Keratinocyte (primary cell): ENCODE measurements around the gene SNTG2. TPM values are rescaled to one million over a fixed set of nuclear protein-coding genes. Genes with fewer than 3 reads are reported as not detected.

ENCODE experiments used
- DNase-seq: peaks from one replicate; pipeline ENCODE4 v3.0.0-alpha.2; 2011; ENCODE audit warnings: low read depth, missing footprints, low spot score
- FAIRE-seq: peaks from 2 replicates; lab custom pipeline; 2011; peaks lifted over from hg19 to GRCh38; lab: Jason Lieb, UNC
- H2AFZ ChIP-seq: 2 replicates; pipeline ENCODE4 v1.6.0; 2012; ENCODE audit warnings: low read length, control low read depth, inconsistent platforms; ENCODE audit not compliant: control insufficient read depth
- H3K27ac ChIP-seq: 2 replicates; pipeline ENCODE4 v1.5.1; 2011; ENCODE audit warnings: low read length; ENCODE audit not compliant: control insufficient read depth, insufficient read depth
- H3K27me3 ChIP-seq: 3 replicates; pipeline ENCODE4 v1.6.0; 2011; ENCODE audit warnings: low read length; ENCODE audit not compliant: control insufficient read depth, insufficient read depth; ENCODE audit errors: extremely low read depth
- H3K36me3 ChIP-seq, 2 experiments: 2 replicates in 1 of 2; 3 replicates in 1 of 2; pipeline ENCODE4 v1.5.1; 2011; ENCODE audit warnings: low read length in 2 of 2, mild to moderate bottlenecking in 1 of 2; ENCODE audit not compliant: control insufficient read depth in 2 of 2, insufficient read depth in 2 of 2; ENCODE audit errors: extremely low read depth in 1 of 2
- H3K4me1 ChIP-seq: 3 replicates; pipeline ENCODE4 v1.5.1; 2011; ENCODE audit warnings: low read length; ENCODE audit not compliant: control insufficient read depth, insufficient read depth; ENCODE audit errors: extremely low read depth
- H3K4me2 ChIP-seq: 3 replicates; pipeline ENCODE4 v1.6.0; 2011; ENCODE audit warnings: low read depth, low read length; ENCODE audit not compliant: control insufficient read depth, insufficient read depth; ENCODE audit errors: extremely low read depth
- H3K4me3 ChIP-seq, 3 experiments: fragments of 200-600 bp in 1 of 3; sonication (generic) in 1 of 3; 2 replicates in 2 of 3; 3 replicates in 1 of 3; pipeline ENCODE4 v1.5.1; 2011 to 2016; ENCODE audit warnings: low read length in 3 of 3, mild to moderate bottlenecking in 3 of 3, control low read depth in 2 of 3, inconsistent platforms in 1 of 3, low read depth in 1 of 3, mixed read lengths in 1 of 3, mixed run types in 1 of 3, moderate library complexity in 1 of 3; ENCODE audit not compliant: control insufficient read depth in 2 of 3, insufficient read depth in 2 of 3; ENCODE audit errors: extremely low read depth in 1 of 3
- H3K79me2 ChIP-seq: 2 replicates; pipeline ENCODE4 v1.6.0; 2012; ENCODE audit warnings: low read length; ENCODE audit not compliant: control insufficient read depth, insufficient read depth
- H3K9ac ChIP-seq: 3 replicates; pipeline ENCODE4 v1.6.0; 2011; ENCODE audit warnings: low read length; ENCODE audit not compliant: control insufficient read depth, insufficient read depth; ENCODE audit errors: extremely low read depth
- H3K9me1 ChIP-seq: 3 replicates; pipeline ENCODE4 v1.6.0; 2011; ENCODE audit warnings: low read length; ENCODE audit not compliant: control insufficient read depth, insufficient read depth; ENCODE audit errors: extremely low read depth
- H3K9me3 ChIP-seq: 2 replicates; pipeline ENCODE4 v1.5.1; 2012; ENCODE audit warnings: low read depth, low read length; ENCODE audit not compliant: control insufficient read depth
- H4K20me1 ChIP-seq: 3 replicates; pipeline ENCODE4 v1.6.0; 2011; ENCODE audit warnings: low read length; ENCODE audit not compliant: control insufficient read depth, insufficient read depth; ENCODE audit errors: extremely low read depth
- EZH2 ChIP-seq: IDR thresholded peaks from one replicate; pipeline ENCODE4 v1.6.1; 2012; ENCODE audit warnings: inconsistent platforms, mild to moderate bottlenecking, low read length, moderate library complexity
- dilution Hi-C: fragments of 300-500 bp; cut with MboI; formaldehyde crosslinking; loops from one replicate; pipeline ENCODE4 v1.7.0; 2020; ENCODE audit warnings: low sequenced_read_pairs; ENCODE audit not compliant: extremely low pct_ligation_motif_present
- polyA plus RNA-seq, 5 experiments: library from polyadenylated mRNA; depleted of rRNA in 3 of 5; stranded (reverse) in 3 of 5; stranded (forward) in 1 of 5; unstranded in 1 of 5; fragments of >200 nt; gene quantifications; 1 replicate in 1 of 5; 2 replicates in 3 of 5; 3 replicates in 1 of 5; pipeline versions ENCODE4 v1.2.1 to v1.2.3, GENCODE V29; 2011 to 2012; ENCODE audit warnings: missing spikeins in 2 of 5, low read depth in 1 of 5, low replicate concordance in 1 of 5
- TF ChIP-seq, protein P1 (sequence below), 3 experiments: IDR thresholded peaks in 1 of 3; conservative IDR thresholded peaks in 1 of 3; optimal IDR thresholded peaks in 1 of 3; 2 replicates in 2 of 3; 3 replicates in 1 of 3; pipeline versions ENCODE3 to v1.5.1; 2011; ENCODE audit warnings: low read length in 3 of 3, mild to moderate bottlenecking in 3 of 3, moderate library complexity in 2 of 3, control low read depth in 1 of 3, inconsistent platforms in 1 of 3; ENCODE audit not compliant: insufficient read depth in 2 of 3; ENCODE audit errors: extremely low read depth in 1 of 3

SNTG2 gene
- polyA plus RNA-seq, 1 donor (not counting 4 experiments of a cell fraction or from before 2014, with no cell fraction given), result not detected

DNA sequence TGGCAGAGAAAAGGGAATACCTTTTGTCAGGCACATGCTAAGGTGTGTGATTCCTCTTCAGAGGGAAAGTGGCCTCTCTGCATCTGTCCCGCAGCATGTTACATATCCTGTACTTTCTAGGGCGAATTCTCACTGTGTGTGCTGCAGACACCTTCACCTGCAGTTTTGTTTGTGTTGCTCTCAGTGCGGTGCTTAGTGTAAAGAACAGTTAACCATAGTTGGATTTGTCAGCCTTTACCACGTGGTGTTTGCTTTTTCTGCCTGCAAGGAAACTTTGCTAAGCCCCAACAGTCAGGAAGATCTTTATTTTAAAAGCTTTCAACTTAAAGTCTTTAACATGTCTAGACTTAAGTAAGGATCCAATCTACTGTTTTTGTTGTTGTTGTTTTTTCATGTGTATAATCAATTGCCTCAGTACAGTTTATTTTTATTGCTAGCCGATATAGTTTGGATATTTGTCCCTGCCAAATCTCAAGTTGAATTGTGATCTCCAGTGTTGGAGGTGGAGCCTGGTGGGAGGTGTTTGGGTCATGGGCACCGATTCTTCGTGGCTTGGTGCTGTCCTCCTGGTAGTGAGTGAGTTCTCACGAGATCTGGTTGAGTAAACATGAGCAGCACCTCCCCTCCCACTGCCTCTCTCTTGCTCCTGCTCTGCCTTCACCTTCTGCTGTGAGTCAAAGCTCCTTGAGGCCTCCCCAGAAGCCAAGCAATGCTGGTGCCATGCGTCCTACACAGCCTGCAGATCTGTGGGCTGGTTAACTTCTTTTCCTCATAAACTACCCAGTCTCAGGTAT, 90.6 kb downstream of the SNTG2 start:
- DNase-seq (no peak), FAIRE-seq (no peak)
- dilution Hi-C loops, result no loop called here
- Histone ChIP-seq H3K9ac (no peak overlapping the region), H3K9me3 (no peaks in the 10 kb centered on the region), H3K4me2 (no peak overlapping the region), H3K27ac (no peak overlapping the region), H3K4me1 (no peaks in the 10 kb centered on the region), H4K20me1 (no peaks in the 10 kb centered on the region), H2AFZ (no peak overlapping the region), H3K79me2 (no peaks in the 10 kb centered on the region), H3K27me3 (no peaks in the 10 kb centered on the region), H3K9me1 (no peaks in the 10 kb centered on the region), H3K36me3 (no peaks in the 10 kb centered on the region), H3K4me3 (no peak overlapping the region)
- TF ChIP-seq, protein P1, sequence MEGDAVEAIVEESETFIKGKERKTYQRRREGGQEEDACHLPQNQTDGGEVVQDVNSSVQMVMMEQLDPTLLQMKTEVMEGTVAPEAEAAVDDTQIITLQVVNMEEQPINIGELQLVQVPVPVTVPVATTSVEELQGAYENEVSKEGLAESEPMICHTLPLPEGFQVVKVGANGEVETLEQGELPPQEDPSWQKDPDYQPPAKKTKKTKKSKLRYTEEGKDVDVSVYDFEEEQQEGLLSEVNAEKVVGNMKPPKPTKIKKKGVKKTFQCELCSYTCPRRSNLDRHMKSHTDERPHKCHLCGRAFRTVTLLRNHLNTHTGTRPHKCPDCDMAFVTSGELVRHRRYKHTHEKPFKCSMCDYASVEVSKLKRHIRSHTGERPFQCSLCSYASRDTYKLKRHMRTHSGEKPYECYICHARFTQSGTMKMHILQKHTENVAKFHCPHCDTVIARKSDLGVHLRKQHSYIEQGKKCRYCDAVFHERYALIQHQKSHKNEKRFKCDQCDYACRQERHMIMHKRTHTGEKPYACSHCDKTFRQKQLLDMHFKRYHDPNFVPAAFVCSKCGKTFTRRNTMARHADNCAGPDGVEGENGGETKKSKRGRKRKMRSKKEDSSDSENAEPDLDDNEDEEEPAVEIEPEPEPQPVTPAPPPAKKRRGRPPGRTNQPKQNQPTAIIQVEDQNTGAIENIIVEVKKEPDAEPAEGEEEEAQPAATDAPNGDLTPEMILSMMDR (optimal IDR thresholded peaks at IDR 0.05 in 1 of 3, IDR thresholded peaks at IDR 0.05 in 1 of 3, conservative IDR thresholded peaks at IDR 0.05 in 1 of 3; ENCODE audit: extremely low read depth in 1 of 3, insufficient read depth in 2 of 3, low read length in 3 of 3), result no peak
- TF ChIP-seq EZH2, result no peak

DNA sequence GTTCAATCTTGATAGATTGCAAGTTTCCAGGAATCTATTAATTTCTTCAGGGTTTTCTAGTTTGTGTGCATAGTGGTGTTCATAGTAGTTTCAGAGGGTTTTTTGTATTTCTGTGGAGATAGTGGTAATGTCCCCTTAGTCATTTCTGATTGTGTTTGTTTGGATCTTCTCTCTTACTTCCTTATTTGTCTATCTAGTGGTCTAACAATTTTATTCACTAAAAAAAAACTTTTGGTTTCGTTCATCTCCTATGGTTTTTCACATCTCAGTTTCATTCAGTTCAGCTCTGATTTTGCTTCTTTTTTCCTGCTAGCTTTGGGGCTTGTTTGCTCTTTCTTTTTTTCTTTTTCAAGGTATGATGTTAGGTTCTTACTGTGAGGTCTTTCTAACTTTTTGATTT, 94.5 kb downstream of the SNTG2 start:
- no peak for DNase-seq

More for the DNA sequence above, 94.5 kb downstream of the SNTG2 start:
- H2AFZ ChIP-seq, result no peak overlapping the region
- no peaks in the 10 kb centered on the region for H4K20me1 ChIP-seq
- no peaks in the 10 kb centered on the region for H3K9me1 ChIP-seq
- no peak for FAIRE-seq
- no peak overlapping the region for H3K9ac ChIP-seq
- H3K27ac ChIP-seq, result no peak overlapping the region
- TF ChIP-seq, protein P1 (optimal IDR thresholded peaks at IDR 0.05 in 1 of 3, IDR thresholded peaks at IDR 0.05 in 1 of 3, conservative IDR thresholded peaks at IDR 0.05 in 1 of 3; ENCODE audit: extremely low read depth in 1 of 3, insufficient read depth in 2 of 3, low read length in 3 of 3), result no peak
- TF ChIP-seq EZH2, result no peak
- no peaks in the 10 kb centered on the region for H3K79me2 ChIP-seq
- no peaks in the 10 kb centered on the region for H3K4me1 ChIP-seq
- no peaks in the 10 kb centered on the region for H3K36me3 ChIP-seq
- H3K9me3 ChIP-seq, result no peaks in the 10 kb centered on the region
- no peak overlapping the region for H3K4me3 ChIP-seq
- dilution Hi-C loops, result no loop called here
- no peak overlapping the region for H3K4me2 ChIP-seq
- H3K27me3 ChIP-seq, result no peaks in the 10 kb centered on the region
